GM18858 (cell line): ENCODE results near the gene HMGXB3.
"Not testable (repeated sequence)": the region's sequence is repeated elsewhere in the genome, so short reads cannot be mapped to it uniquely, and the experiment has no call there.

Source experiments
- ATAC-seq: cut with Tn5 transposase; IDR thresholded peaks from one replicate; pipeline ENCODE4 v1.9.1; 2021; ENCODE audit not compliant: unreplicated experiment

Gene HMGXB3

DNA sequence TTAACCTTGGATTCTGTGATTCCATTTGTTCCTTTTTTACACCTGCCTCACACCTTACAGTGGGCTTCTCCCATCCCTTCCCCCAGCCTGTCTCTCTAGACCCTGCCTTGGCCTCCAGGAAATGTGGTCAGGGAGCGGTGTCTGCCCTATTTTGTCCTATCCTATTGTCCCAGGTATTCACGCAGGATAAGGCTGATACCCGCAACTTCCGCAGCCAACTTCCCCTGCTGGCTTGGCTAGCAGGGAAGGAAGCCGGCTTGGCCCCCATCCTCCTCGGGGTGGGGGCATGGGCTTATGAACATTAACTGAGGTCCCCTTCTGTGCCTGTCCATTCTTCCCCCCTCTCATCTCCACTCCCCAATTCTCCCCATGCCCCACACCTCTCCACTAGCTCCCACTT is 82.3 kb downstream of the HMGXB3 start:
- ATAC-seq = no peak

DNA sequence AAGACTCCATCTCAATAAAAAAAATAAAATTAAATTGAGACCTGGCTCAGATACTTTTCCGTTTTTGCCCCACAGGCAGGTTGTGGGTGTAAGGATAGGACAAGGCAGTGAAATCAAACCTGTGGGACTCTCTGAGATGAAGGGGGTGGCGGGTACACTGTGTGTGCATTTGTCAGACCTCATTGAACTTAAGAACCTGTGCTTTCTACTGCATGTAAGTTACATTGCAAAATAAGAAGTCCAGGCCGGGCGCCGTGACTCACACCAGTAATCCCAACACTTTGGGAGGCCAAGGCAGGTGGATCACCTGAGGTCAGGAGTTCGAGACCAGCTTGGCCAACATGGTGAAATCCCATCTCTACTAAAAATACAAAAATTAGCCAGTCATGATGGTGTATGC is 84.2 kb downstream of the HMGXB3 start:
- ATAC-seq = not testable (repeated sequence)

DNA sequence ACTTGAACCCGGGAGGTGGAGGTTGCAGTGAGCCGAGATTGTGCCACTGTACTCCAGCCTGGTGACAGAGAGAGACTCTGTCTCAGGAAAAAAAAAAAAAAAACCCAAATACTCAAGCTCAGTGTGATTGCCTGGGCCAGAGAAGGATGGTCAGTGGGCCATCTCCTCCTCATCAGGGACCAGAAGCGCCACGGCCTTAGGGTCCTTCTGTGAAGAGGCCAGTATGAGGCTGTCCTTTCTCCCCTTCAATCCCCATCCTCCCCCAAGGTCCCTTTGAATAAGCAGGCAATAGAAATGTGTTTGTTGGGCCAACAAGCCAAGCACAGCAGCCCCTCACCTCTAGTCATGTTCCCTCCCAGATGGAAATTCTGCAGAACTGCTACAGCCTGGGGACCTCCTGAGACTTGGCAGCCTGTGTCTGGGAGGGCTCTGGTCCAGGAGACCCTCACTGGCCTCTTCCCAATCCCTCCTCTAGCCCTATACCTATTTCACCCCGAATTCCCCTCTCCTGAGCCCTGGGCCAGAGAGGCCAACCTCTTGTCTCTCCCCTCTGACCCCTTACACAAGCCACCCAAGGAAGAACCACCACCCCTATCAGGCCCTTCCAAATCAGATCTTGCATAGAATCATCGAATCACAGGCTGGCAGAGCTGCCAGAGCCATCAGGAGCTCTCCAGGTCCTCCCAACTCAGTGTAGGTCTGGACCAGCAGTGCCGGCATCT is 84.8 kb downstream of the HMGXB3 start:
- ATAC-seq = no peak

DNA sequence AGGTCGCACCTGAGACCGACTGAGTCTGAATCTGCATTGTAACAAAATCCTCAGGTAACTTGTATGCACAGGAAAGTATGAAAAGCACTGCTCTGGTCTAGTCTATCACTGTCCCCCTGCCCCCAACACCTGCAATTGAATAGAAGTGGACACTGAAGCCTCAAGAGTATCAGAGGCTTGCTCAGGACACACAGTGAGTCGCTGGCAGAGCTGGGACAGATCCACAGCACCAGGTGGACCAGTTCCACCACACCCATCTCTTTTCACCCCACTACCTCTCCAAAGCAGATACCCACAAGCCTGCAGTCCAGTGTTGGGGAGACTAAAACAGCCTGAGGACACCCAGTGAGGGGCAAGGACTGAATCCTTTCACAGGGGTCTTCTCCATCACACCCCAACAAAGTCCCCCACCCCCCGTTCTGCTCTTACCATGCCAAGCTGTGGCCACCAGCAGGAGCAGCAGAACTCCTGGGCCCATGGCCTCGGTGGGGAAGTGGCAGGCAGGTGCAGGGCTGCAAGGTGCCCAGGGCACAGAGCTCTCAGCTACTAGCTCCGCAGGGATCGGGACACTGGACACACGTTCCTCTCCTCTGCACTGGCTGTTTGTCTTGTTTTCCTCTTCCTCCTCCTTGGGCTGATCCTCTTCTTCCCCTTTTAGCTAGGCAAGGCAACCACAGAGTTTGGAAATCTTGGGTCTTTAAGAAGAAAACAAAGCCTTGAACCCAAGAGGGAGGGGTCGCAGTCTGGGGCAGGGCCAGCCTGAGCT is 85.6 kb downstream of the HMGXB3 start, which contains the start of gene CSF1R:
CSF1R (minus strand) TSS at position 605 of the 766 bp plus-strand sequence; CDS start at position 478, 127 bp downstream.
- no peak for ATAC-seq

DNA sequence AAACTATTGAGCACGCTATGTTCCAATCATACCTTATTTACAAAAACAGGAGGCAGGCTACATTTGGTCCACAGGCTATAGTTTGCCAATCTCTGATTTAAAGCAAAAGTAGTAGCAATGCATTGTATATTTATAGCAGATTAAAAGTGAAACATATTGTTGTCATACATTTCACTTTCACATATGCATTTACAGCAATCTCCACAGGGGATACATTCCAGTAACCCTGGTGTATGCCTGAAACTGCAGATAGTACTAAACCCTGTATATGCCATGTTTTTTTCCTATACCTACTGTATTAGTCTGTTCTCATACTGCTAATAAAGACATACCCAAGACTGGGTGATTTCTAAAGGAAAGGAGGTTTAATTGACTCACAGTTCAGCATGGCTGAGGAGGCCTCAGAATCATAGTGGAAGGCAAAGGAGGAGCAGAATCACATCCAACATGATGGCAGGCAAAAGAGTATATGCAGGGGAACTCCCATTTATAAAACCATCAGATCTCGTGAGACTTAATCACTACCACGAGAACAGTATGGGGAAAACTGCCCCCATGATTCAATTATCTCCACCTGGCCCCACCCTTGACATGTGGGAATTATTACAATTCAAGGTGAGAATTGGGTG is 91.7 kb downstream of the HMGXB3 start:
- ATAC-seq = peak; percentile 74

DNA sequence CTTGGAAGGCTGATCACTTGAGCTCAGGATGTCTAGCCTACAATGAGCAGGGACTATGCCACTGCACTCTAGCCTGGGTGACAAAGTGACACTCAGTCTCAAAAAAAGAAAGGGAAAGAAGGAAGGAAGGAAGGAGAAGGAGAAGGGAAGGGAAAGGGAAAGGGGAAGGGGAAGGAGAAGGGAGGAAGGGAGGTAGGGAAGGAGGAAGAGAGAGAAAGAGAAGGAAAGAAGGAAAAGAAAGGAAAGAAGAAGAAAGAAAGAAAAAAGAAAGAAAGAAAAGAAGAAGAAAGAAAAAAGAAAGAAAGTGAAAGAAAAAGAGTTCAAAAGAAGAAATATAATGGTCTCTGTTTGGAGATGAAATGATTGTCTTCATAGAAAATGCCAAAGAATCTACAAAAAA is 96.6 kb downstream of the HMGXB3 start:
- ATAC-seq = no peak

DNA sequence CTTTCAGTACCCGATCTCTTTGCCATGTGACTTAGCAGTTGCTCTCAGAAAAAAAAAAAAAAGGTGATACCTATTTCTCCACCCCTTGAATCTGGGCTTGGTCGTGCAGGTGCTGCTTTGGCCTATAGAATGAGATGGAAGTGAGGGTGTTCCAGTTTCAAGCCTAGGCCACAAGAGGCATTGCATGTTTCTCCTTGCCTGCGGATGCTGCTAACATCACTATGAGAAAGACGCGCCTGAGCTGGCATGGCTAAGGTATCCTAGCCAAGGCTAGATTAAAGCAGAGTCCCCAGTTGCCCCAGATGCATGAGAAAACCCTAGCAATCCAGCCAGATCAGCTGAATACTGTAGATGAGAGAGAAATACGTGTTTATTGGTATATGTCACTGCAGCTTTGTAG is 100.5 kb downstream of the HMGXB3 start:
- no peak for ATAC-seq
